Ishikawa (cell line): Measurements from ENCODE around the gene CLSTN2.

Experiments used
- CEBPB ChIP-seq: IDR thresholded peaks from 2 replicates; pipeline ENCODE4 v1.6.1; 2012
- CREB1 ChIP-seq: IDR thresholded peaks from 2 replicates; pipeline ENCODE4 v1.6.1; 2012; ENCODE audit warnings: low read depth
- EGR1 ChIP-seq: IDR thresholded peaks from 2 replicates; pipeline ENCODE4 v1.6.1; 2012
- EP300 ChIP-seq: IDR thresholded peaks from 2 replicates; pipeline ENCODE4 v1.6.1; 2012; ENCODE audit warnings: borderline replicate concordance
- FOXM1 ChIP-seq: IDR thresholded peaks from 2 replicates; pipeline ENCODE4 v1.6.1; 2012; ENCODE audit warnings: low read depth, borderline replicate concordance
- MAX ChIP-seq: IDR thresholded peaks from 2 replicates; pipeline ENCODE4 v1.6.1; 2012
- NFIC ChIP-seq: IDR thresholded peaks from 2 replicates; pipeline ENCODE4 v1.6.1; 2012
- RAD21 ChIP-seq: IDR thresholded peaks from 2 replicates; pipeline ENCODE4 v1.6.1; 2012; ENCODE audit warnings: low read depth
- REST ChIP-seq: IDR thresholded peaks from 2 replicates; pipeline ENCODE4 v1.6.1; 2012; ENCODE audit warnings: low read depth, mild to moderate bottlenecking
- TAF1 ChIP-seq: IDR thresholded peaks from 2 replicates; pipeline ENCODE4 v1.6.1; 2012; ENCODE audit warnings: low read depth, mild to moderate bottlenecking
- TCF12 ChIP-seq: IDR thresholded peaks from 2 replicates; pipeline ENCODE4 v1.6.1; 2012; ENCODE audit warnings: low read depth
- TEAD4 ChIP-seq: IDR thresholded peaks from 2 replicates; pipeline ENCODE4 v1.6.1; 2012
- USF1 ChIP-seq: IDR thresholded peaks from 2 replicates; pipeline ENCODE4 v1.6.1; 2012
- YY1 ChIP-seq: IDR thresholded peaks from 2 replicates; pipeline ENCODE4 v1.6.1; 2012; ENCODE audit warnings: low read depth
- ZBTB7A ChIP-seq: IDR thresholded peaks from 2 replicates; pipeline ENCODE4 v1.6.1; 2012; ENCODE audit warnings: low read depth

Gene CLSTN2

GRCh38 chr3:140188285-140188684, 253.3 kb downstream of the CLSTN2 start:
- TF ChIP-seq ZBTB7A = no peak
- no peak for TF ChIP-seq EGR1
- TF ChIP-seq RAD21 = no peak
- TF ChIP-seq CEBPB = no peak
- TF ChIP-seq NFIC = no peak
- TF ChIP-seq TCF12 = no peak
- no peak for TF ChIP-seq TAF1
- TF ChIP-seq USF1 = no peak
- TF ChIP-seq CREB1 = no peak
- TF ChIP-seq REST = no peak
- no peak for TF ChIP-seq EP300

- no peak for TF ChIP-seq TAF1
- TF ChIP-seq USF1 = no peak
- TF ChIP-seq RAD21 = no peak
- no peak for TF ChIP-seq EP300
- no peak for TF ChIP-seq ZBTB7A
- TF ChIP-seq NFIC = no peak
- TF ChIP-seq YY1 = no peak
- TF ChIP-seq CREB1 = no peak
- no peak for TF ChIP-seq CEBPB
- TF ChIP-seq EGR1 = no peak
- no peak for TF ChIP-seq FOXM1
- no peak for TF ChIP-seq TEAD4
- no peak for TF ChIP-seq MAX
- TF ChIP-seq REST = no peak
- no peak for TF ChIP-seq TCF12
Observed at GRCh38 chr3:140189267-140189666, 254.3 kb downstream of the CLSTN2 start.

GRCh38 chr3:140189976-140190375, 255.0 kb downstream of the CLSTN2 start:
- TF ChIP-seq MAX (no peak), EP300 (no peak), USF1 (no peak), TEAD4 (no peak), ZBTB7A (no peak), REST (no peak), CEBPB (no peak)

GRCh38 chr3:140196970-140197369, 262.0 kb downstream of the CLSTN2 start:
- TF ChIP-seq TEAD4 (no peak), MAX (no peak), CREB1 (no peak), EP300 (no peak), FOXM1 (no peak), TCF12 (no peak), TAF1 (no peak), RAD21 (no peak), EGR1 (no peak), USF1 (no peak), ZBTB7A (no peak), CEBPB (no peak), YY1 (no peak), NFIC (no peak), REST (no peak)
